ENCODE data around the gene TARS3. TPM values are rescaled to one million over a fixed set of nuclear protein-coding genes. Genes with fewer than 3 reads are reported as not detected.

Gene TARS3
- total and polyA plus RNA-seq, 4 donors, result 3.4 to 29.0 (median 6.0) TPM

GRCh38 chr15:101662203-101662602 is 62.1 kb downstream of the TARS3 start:
- DNase-seq (no peak), ATAC-seq (ENCODE audit: insufficient read depth, low FRiP score) (no peak)
- H3K4me1 ChIP-seq (ENCODE audit: control insufficient read depth in 5 of 5, insufficient read depth in 5 of 5, low read length in 5 of 5), result peaks cover 0 to 6% (median 3%) of the 10 kb centered on the region in 5 donors
- 93 to 97% methylated on average over 1 of the region's 1 CpG for WGBS, 2 donors
- H3K4me3 ChIP-seq, result no peak overlapping the region
- no peak overlapping the region for H3K27ac ChIP-seq (ENCODE audit: low read depth in 1 of 2, low read length in 1 of 2)
- H3K9me3 ChIP-seq (ENCODE audit: control insufficient read depth in 4 of 4, insufficient read depth in 3 of 4, low read length in 3 of 4), result peaks cover 0 to 2% (median 1%) of the 10 kb centered on the region in 4 donors
- peaks cover 3 to 20% (median 6%) of the 10 kb centered on the region in 4 donors for H3K36me3 ChIP-seq (ENCODE audit: control insufficient read depth in 4 of 4, insufficient read depth in 4 of 4, low read length in 4 of 4)
- no peak overlapping the region for H3K9ac ChIP-seq (ENCODE audit: insufficient read depth in 1 of 2, low read length in 2 of 2)
- TF ChIP-seq CTCF (IDR thresholded peaks at IDR 0.05; ENCODE audit: control extremely low read depth, extremely low read depth), result no peak
- no peaks in the 10 kb centered on the region for H3K27me3 ChIP-seq (ENCODE audit: control insufficient read depth in 3 of 3, insufficient read depth in 3 of 3, low read length in 2 of 3)

- WGBS, 2 donors, result 98 to 100% methylated on average over 2 of the region's 2 CpGs
- no peaks in the 10 kb centered on the region for H3K27me3 ChIP-seq (ENCODE audit: control insufficient read depth in 3 of 3, insufficient read depth in 3 of 3, low read length in 2 of 3)
- no peak for ATAC-seq (ENCODE audit: insufficient read depth, low FRiP score)
- peaks cover 3 to 20% (median 11%) of the 10 kb centered on the region in 4 donors for H3K36me3 ChIP-seq (ENCODE audit: control insufficient read depth in 4 of 4, insufficient read depth in 4 of 4, low read length in 4 of 4)
- H3K4me1 ChIP-seq (ENCODE audit: control insufficient read depth in 5 of 5, insufficient read depth in 5 of 5, low read length in 5 of 5), result peaks cover 0 to 4% (median 3%) of the 10 kb centered on the region in 5 donors
- no peak overlapping the region for H3K4me3 ChIP-seq
- H3K9ac ChIP-seq (ENCODE audit: insufficient read depth in 1 of 2, low read length in 2 of 2), result no peak overlapping the region
- no peak overlapping the region for H3K27ac ChIP-seq (ENCODE audit: low read depth in 1 of 2, low read length in 1 of 2)
- peaks cover 0 to 2% (median 0%) of the 10 kb centered on the region in 4 donors for H3K9me3 ChIP-seq (ENCODE audit: control insufficient read depth in 4 of 4, insufficient read depth in 3 of 4, low read length in 3 of 4)
- no peak for DNase-seq
- no peak for TF ChIP-seq CTCF (IDR thresholded peaks at IDR 0.05; ENCODE audit: control extremely low read depth, extremely low read depth)
Observed at GRCh38 chr15:101660005-101660404, 64.3 kb downstream of the TARS3 start.

- peaks cover 0 to 2% (median 0%) of the 10 kb centered on the region in 4 donors for H3K9me3 ChIP-seq (ENCODE audit: control insufficient read depth in 4 of 4, insufficient read depth in 3 of 4, low read length in 3 of 4)
- 39% methylated on average over 9 of the region's 9 CpGs for WGBS, 2 donors
- no peaks in the 10 kb centered on the region for H3K27me3 ChIP-seq (ENCODE audit: control insufficient read depth in 3 of 3, insufficient read depth in 3 of 3, low read length in 2 of 3)
- peak overlapping the region in 1 of 2 donors; percentile 79 for H3K27ac ChIP-seq (ENCODE audit: low read depth in 1 of 2, low read length in 1 of 2)
- peaks cover 0 to 8% (median 2%) of the 10 kb centered on the region in 5 donors for H3K4me1 ChIP-seq (ENCODE audit: control insufficient read depth in 5 of 5, insufficient read depth in 5 of 5, low read length in 5 of 5)
- no peak overlapping the region for H3K9ac ChIP-seq (ENCODE audit: insufficient read depth in 1 of 2, low read length in 2 of 2)
- DNase-seq (peak; percentile 49 to 84 (median 58)), ATAC-seq (ENCODE audit: insufficient read depth, low FRiP score) (no peak)
- no peak overlapping the region for H3K4me3 ChIP-seq
- H3K36me3 ChIP-seq (ENCODE audit: control insufficient read depth in 4 of 4, insufficient read depth in 4 of 4, low read length in 4 of 4), result peaks cover 3 to 20% (median 11%) of the 10 kb centered on the region in 4 donors
- TF ChIP-seq CTCF (IDR thresholded peaks at IDR 0.05; ENCODE audit: control extremely low read depth, extremely low read depth), result no peak
Observed at GRCh38 chr15:101657968-101658784, 66.1 kb downstream of the TARS3 start.
